H9 (cell line): ENCODE measurements around the gene ZNF578. TPM values are rescaled to one million over a fixed set of nuclear protein-coding genes. Genes with fewer than 3 reads are reported as not detected.

ENCODE experiments used
- DNase-seq: peaks from one replicate; pipeline ENCODE4 v3.0.0-alpha.2; 2017
- H2AFZ ChIP-seq: one replicate; pipeline ENCODE4 v1.6.1; 2013; ENCODE audit warnings: mild to moderate bottlenecking, low read length, control low read depth, moderate library complexity
- H2AK5ac ChIP-seq: 2 replicates; pipeline ENCODE4 v1.6.1; 2013; ENCODE audit warnings: low read length, control low read depth, mixed read lengths; ENCODE audit not compliant: insufficient read length
- H2BK120ac ChIP-seq: one replicate; pipeline ENCODE4 v1.6.1; 2013; ENCODE audit warnings: low read depth, mild to moderate bottlenecking, low read length, control low read depth, inconsistent platforms; ENCODE audit not compliant: poor library complexity, severe bottlenecking
- H2BK12ac ChIP-seq: 2 replicates; pipeline ENCODE4 v1.6.1; 2013; ENCODE audit warnings: low read length, control low read depth, mixed read lengths, low read depth; ENCODE audit not compliant: insufficient read length
- H2BK15ac ChIP-seq: 2 replicates; pipeline ENCODE4 v1.6.1; 2013; ENCODE audit warnings: low read depth, low read length, control low read depth
- H2BK20ac ChIP-seq: one replicate; pipeline ENCODE4 v1.6.1; 2013; ENCODE audit warnings: low read depth, mild to moderate bottlenecking, low read length, control low read depth, inconsistent platforms; ENCODE audit not compliant: poor library complexity, severe bottlenecking
- H2BK5ac ChIP-seq: 2 replicates; pipeline ENCODE4 v1.6.1; 2013; ENCODE audit warnings: low read length, control low read depth, mixed read lengths; ENCODE audit not compliant: insufficient read length
- H3K14ac ChIP-seq: 2 replicates; pipeline ENCODE4 v1.6.1; 2013; ENCODE audit warnings: low read length, control low read depth; ENCODE audit not compliant: insufficient read depth
- H3K18ac ChIP-seq: 2 replicates; pipeline ENCODE4 v1.6.1; 2013; ENCODE audit warnings: low read depth, mild to moderate bottlenecking, mixed read lengths, low read length, control low read depth; ENCODE audit not compliant: insufficient read length
- H3K23ac ChIP-seq: 2 replicates; pipeline ENCODE4 v1.6.1; 2013; ENCODE audit warnings: low read length, control low read depth, mixed read lengths, low read depth; ENCODE audit not compliant: insufficient read length
- H3K23me2 ChIP-seq: 2 replicates; pipeline ENCODE4 v1.6.1; 2013; ENCODE audit warnings: low read depth, mild to moderate bottlenecking, mixed read lengths, low read length, control low read depth; ENCODE audit not compliant: insufficient read length, poor library complexity, severe bottlenecking
- H3K27ac ChIP-seq: 2 replicates; pipeline ENCODE4 v1.5.1; 2013; ENCODE audit warnings: low read length, control low read depth, mixed read lengths, low read depth; ENCODE audit not compliant: insufficient read length
- H3K27me3 ChIP-seq: 2 replicates; pipeline ENCODE4 v1.6.1; 2013; ENCODE audit warnings: low read length, control low read depth, inconsistent platforms; ENCODE audit not compliant: insufficient read depth
- H3K4ac ChIP-seq: 2 replicates; pipeline ENCODE4 v1.6.1; 2013; ENCODE audit warnings: low read depth, mild to moderate bottlenecking, control low read depth, inconsistent platforms, low read length, moderate library complexity
- H3K4me1 ChIP-seq: 2 replicates; pipeline ENCODE4 v1.6.1; 2013; ENCODE audit warnings: low read length, control low read depth, inconsistent platforms; ENCODE audit not compliant: insufficient read depth
- H3K4me2 ChIP-seq: 2 replicates; pipeline ENCODE4 v1.6.1; 2013; ENCODE audit warnings: low read length, control low read depth, mixed read lengths; ENCODE audit not compliant: insufficient read length, insufficient read depth
- H3K56ac ChIP-seq: 2 replicates; pipeline ENCODE4 v1.6.1; 2013; ENCODE audit warnings: low read depth, mild to moderate bottlenecking, mixed read lengths, low read length, control low read depth; ENCODE audit not compliant: insufficient read length
- H3K79me1 ChIP-seq: 2 replicates; pipeline ENCODE4 v1.6.1; 2013; ENCODE audit warnings: low read depth, mild to moderate bottlenecking, moderate library complexity, low read length, control low read depth, inconsistent platforms; ENCODE audit not compliant: insufficient read depth, poor library complexity, severe bottlenecking
- H3K79me2 ChIP-seq: 2 replicates; pipeline ENCODE4 v1.6.1; 2013; ENCODE audit warnings: low read length, control low read depth, inconsistent platforms; ENCODE audit not compliant: insufficient read depth
- H3K9ac ChIP-seq: 2 replicates; pipeline ENCODE4 v1.6.1; 2013; ENCODE audit warnings: low read length, control low read depth, mixed read lengths; ENCODE audit not compliant: insufficient read length; ENCODE audit errors: extremely low read depth
- H3K9me3 ChIP-seq: one replicate; pipeline ENCODE4 v1.6.1; 2013; ENCODE audit warnings: low read depth, low read length, inconsistent platforms; ENCODE audit not compliant: control insufficient read depth
- H3T11ph ChIP-seq: one replicate; pipeline ENCODE4 v1.6.1; 2013; ENCODE audit warnings: mild to moderate bottlenecking, low read length, control low read depth, inconsistent platforms
- H4K20me1 ChIP-seq: one replicate; pipeline ENCODE4 v1.6.1; 2013; ENCODE audit not compliant: control insufficient read depth, insufficient read length, insufficient read depth
- H4K5ac ChIP-seq: 2 replicates; pipeline ENCODE4 v1.6.1; 2013; ENCODE audit warnings: low read depth, mild to moderate bottlenecking, mixed read lengths, low read length, control low read depth; ENCODE audit not compliant: insufficient read length
- H4K8ac ChIP-seq: replicated peaks from 2 replicates; pipeline ENCODE4 v1.6.1; 2013; ENCODE audit warnings: low read length, control low read depth, mixed read lengths, low read depth; ENCODE audit not compliant: insufficient read length
- H4K91ac ChIP-seq: 2 replicates; pipeline ENCODE4 v1.6.1; 2013; ENCODE audit warnings: low read depth, mild to moderate bottlenecking, moderate library complexity, mixed read lengths, low read length, control low read depth; ENCODE audit not compliant: insufficient read length
- H3K27ac Mint-ChIP-seq, 3 experiments: 2 replicates in 2 of 3; 3 replicates in 1 of 3; pipeline ENCODE4 v1.8.0; 2020 to 2021; ENCODE audit warnings: mixed read lengths in 3 of 3, mild to moderate bottlenecking in 1 of 3, moderate library complexity in 1 of 3
- H3K27me3 Mint-ChIP-seq: 2 replicates; pipeline ENCODE4 v1.8.0; 2021; ENCODE audit warnings: low read depth, mild to moderate bottlenecking, moderate library complexity, mixed read lengths
- H3K36me3 Mint-ChIP-seq, 3 experiments: 2 replicates in 2 of 3; 3 replicates in 1 of 3; pipeline ENCODE4 v1.8.0; 2020 to 2021; ENCODE audit warnings: low read depth in 3 of 3, mixed read lengths in 3 of 3; ENCODE audit not compliant: insufficient read depth in 1 of 3
- H3K4me1 Mint-ChIP-seq, 2 experiments: 2 replicates each; pipeline ENCODE4 v1.8.0; 2020; ENCODE audit warnings: mixed read lengths in 2 of 2
- H3K4me3 Mint-ChIP-seq, 2 experiments: 2 replicates in 1 of 2; 3 replicates in 1 of 2; pipeline ENCODE4 v1.8.0; 2020 to 2021; ENCODE audit warnings: mild to moderate bottlenecking in 2 of 2, mixed read lengths in 2 of 2, moderate library complexity in 1 of 2
- H3K9me3 Mint-ChIP-seq, 2 experiments: 2 replicates in 1 of 2; 3 replicates in 1 of 2; pipeline ENCODE4 v1.8.0; 2020; ENCODE audit warnings: mild to moderate bottlenecking in 2 of 2, mixed read lengths in 2 of 2, moderate library complexity in 1 of 2
- WGBS: extraction: QIAGEN DNeasy Blood & Tissue Kit; methylation state at CpG from one replicate; pipeline ENCODE4 v1.1.7; 2013; ENCODE audit warnings: missing lambda C conversion rate, low lambda C conversion rate, mixed read lengths; ENCODE audit not compliant: insufficient read length; ENCODE audit errors: extremely low coverage; 5-methylcytosine and 5-hydroxymethylcytosine counted together
- total RNA-seq: library from RNA; stranded (reverse); gene quantifications from 2 replicates; pipeline ENCODE4 v1.2.1, GENCODE V29; 2021
- TF ChIP-seq, protein P1 (sequence below): fragments of 200-600 bp; sonication (generic); conservative IDR thresholded peaks from 3 replicates; pipeline ENCODE4 v1.8.0; 2021; ENCODE audit warnings: antibody characterized with exemption, mild to moderate bottlenecking

Gene ZNF578
- total RNA-seq, 1 experiment from 2014 or later = 5.3 TPM

- H2AK5ac ChIP-seq = no peak overlapping the region
- no peak overlapping the region for H3K4me2 ChIP-seq
- no peaks in the 10 kb centered on the region for H3K27me3 Mint-ChIP-seq
- no peak overlapping the region for H3K27ac Mint-ChIP-seq
- H3K4me1 ChIP-seq = peaks cover 3% of the 10 kb centered on the region; the same call in 1 of the 2 replicates
- no peak overlapping the region for H3K4me3 Mint-ChIP-seq
- no peak overlapping the region for H4K91ac ChIP-seq
- no peak overlapping the region for H3K56ac ChIP-seq
- H2BK12ac ChIP-seq = no peak overlapping the region
- H2BK15ac ChIP-seq = no peak overlapping the region
- no peak overlapping the region for H4K5ac ChIP-seq
- no peak overlapping the region for H2BK120ac ChIP-seq
- no peak for DNase-seq
- H3K79me2 ChIP-seq = no peaks in the 10 kb centered on the region
- H3K27me3 ChIP-seq = no peaks in the 10 kb centered on the region
- no peak overlapping the region for H3K18ac ChIP-seq
- no peaks in the 10 kb centered on the region for H3K23me2 ChIP-seq
- no peak overlapping the region for H2AFZ ChIP-seq
- TF ChIP-seq, protein P1, sequence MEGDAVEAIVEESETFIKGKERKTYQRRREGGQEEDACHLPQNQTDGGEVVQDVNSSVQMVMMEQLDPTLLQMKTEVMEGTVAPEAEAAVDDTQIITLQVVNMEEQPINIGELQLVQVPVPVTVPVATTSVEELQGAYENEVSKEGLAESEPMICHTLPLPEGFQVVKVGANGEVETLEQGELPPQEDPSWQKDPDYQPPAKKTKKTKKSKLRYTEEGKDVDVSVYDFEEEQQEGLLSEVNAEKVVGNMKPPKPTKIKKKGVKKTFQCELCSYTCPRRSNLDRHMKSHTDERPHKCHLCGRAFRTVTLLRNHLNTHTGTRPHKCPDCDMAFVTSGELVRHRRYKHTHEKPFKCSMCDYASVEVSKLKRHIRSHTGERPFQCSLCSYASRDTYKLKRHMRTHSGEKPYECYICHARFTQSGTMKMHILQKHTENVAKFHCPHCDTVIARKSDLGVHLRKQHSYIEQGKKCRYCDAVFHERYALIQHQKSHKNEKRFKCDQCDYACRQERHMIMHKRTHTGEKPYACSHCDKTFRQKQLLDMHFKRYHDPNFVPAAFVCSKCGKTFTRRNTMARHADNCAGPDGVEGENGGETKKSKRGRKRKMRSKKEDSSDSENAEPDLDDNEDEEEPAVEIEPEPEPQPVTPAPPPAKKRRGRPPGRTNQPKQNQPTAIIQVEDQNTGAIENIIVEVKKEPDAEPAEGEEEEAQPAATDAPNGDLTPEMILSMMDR = no peak
- H2BK5ac ChIP-seq = no peak overlapping the region
- no peaks in the 10 kb centered on the region for H3K79me1 ChIP-seq
- peaks cover 73 to 81% (median 74%) of the 10 kb centered on the region in 3 experiments for H3K36me3 Mint-ChIP-seq
- H3K4ac ChIP-seq = no peak overlapping the region
- H3K9me3 ChIP-seq = peaks cover 28% of the 10 kb centered on the region
- H3T11ph ChIP-seq = no peak overlapping the region
- H3K9ac ChIP-seq = no peak overlapping the region
- H3K23ac ChIP-seq = no peak overlapping the region
- peaks cover 47 to 58% of the 10 kb centered on the region in 2 experiments for H3K9me3 Mint-ChIP-seq
- H3K14ac ChIP-seq = no peak overlapping the region
- WGBS = no CpG with 5 or more reads among the region's 15 CpGs
- H2BK20ac ChIP-seq = no peak overlapping the region
- no peaks in the 10 kb centered on the region for H4K20me1 ChIP-seq
- H3K27ac ChIP-seq = no peak overlapping the region
- peaks cover 11 to 16% of the 10 kb centered on the region in 2 experiments for H3K4me1 Mint-ChIP-seq
- no peak overlapping the region for H4K8ac ChIP-seq
These were observed 101.0 kb downstream of the ZNF578 start for GRCh38 chr19:52554216-52554971.
